HTR-8/SVneo (cell line): Measurements from ENCODE around the gene NBPF4.
"Not testable (repeated sequence)": the region's sequence is repeated elsewhere in the genome, so short reads cannot be mapped to it uniquely, and the experiment has no call there.

ENCODE experiments used
- DNase-seq: peaks from one replicate; pipeline ENCODE4 v3.0.0; 2011; ENCODE audit warnings: low spot score, mixed read lengths; ENCODE audit not compliant: insufficient read length
- FAIRE-seq: peaks from 2 replicates; lab custom pipeline; 2011; peaks lifted over from hg19 to GRCh38; lab: Jason Lieb, UNC

Gene NBPF4

GRCh38 chr1:108216028-108216890 lies 27.6 kb downstream of the NBPF4 start:
- DNase-seq, FAIRE-seq: not testable (repeated sequence)

DNA sequence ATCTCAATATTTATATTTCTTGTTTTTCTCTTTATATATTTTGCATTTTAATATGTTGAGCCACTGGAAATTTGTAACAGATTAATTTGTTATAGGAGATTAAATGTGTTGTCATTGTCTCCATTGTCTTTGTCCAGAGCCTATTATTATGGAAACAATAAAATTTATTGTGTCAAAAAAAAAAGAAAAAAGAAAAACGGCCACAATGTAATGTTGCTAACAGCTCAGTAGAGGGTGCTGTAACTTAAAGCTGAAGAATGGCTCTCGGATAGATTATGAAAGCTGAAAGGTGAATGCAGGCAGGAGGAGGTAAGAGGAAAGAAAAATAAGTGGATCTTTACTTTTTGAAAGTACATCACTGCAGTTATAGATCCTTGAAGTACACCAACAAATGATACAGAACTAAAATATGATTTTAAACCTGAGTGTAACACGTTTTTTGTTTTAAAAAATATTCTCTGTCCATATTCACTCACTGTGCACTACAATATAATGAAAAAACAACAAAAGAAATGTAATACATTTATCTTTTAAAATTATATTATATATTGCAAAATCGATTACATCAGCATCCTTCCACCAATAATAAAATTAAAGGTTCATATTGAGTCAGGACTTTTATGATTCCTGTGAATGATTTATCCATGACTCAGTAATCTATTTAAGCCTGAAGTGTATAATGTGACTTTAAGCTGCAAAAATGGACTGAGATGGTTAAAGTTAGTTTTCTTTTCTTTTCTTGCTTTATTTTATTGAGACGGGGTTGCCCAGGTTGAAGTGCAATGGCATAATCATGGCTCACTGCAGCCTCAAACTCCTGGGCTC lies 29.0 kb downstream of the NBPF4 start:
- not testable (repeated sequence) for FAIRE-seq, DNase-seq

GRCh38 chr1:108211014-108211413 lies 32.9 kb downstream of the NBPF4 start:
- FAIRE-seq (no peak), DNase-seq (no peak)

DNA sequence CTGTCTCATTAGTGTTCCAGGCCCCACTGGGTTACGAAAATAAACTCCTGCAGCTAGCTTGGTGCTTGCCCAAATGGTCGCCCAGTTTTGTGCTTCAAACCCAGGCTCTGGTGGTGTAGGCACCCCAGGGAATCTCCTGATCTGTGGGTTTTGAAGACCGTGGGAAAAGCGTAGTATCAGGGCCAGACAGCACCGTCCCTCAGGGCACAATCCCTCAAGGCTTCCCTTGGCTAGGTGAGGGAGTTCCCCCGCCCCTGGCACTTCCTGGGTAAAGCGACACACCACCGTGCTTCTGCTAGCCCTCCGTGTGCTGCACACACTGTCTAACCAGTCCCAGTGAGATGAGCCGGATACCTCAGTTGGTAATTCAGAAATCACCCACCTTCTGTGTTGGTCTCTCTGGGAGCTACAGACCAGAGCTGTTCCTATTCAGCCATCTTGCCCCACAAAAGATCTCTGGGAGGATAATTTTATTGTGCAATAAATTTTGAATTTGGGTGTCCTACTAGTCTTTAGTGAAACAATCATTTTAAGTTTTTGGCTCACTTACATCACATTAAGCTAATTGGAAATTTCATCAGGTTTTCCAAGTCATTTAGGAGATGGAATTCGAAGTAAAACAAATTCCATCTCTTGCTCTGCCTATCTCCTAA lies 34.3 kb downstream of the NBPF4 start:
- DNase-seq, result no peak
- no peak for FAIRE-seq

GRCh38 chr1:108208724-108209446 lies 35.0 kb downstream of the NBPF4 start:
- FAIRE-seq, result no peak

DNA sequence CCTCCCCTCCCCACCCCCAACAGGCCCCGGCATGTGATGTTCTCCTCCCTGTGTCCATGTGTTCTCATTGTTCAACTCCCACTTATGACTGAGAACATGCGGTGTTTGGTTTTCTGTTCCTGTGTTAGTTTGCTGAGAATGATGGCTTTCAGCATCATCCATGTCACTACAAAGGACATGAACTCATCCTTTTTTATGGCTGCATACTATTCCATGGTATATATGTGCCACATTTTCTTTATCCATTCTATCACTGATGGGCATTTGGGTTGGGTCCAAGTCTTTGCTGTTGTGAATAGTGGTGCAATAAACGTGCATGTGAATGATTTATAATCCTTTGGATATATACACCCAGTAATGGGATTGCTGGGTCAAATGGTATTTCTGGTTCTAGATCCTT lies 40.3 kb downstream of the NBPF4 start:
- FAIRE-seq, DNase-seq: not testable (repeated sequence)

More at GRCh38 chr1:108208724-108209446, 35.0 kb downstream of the NBPF4 start:
- DNase-seq, result no peak

DNA sequence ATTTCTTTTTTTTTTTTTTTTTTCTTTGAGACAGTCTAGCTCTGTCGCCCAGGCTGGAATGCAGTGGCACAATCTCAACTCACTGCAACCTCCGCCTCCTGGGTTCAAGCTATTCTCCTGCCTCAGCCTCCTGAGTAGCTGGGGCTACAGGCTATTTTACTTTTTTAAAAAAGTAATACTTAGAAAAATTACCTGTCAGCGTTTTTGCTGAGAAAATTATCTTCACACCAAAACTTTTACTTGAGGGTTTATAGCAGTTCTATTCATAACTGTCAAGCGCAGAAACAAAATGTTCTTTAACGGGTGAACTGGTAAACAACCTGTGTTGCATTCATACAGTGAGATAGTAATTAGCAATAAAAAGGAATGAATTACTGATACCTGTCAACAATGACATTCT lies 42.2 kb downstream of the NBPF4 start:
- FAIRE-seq, result no peak

GRCh38 chr1:108200687-108201051 lies 43.2 kb downstream of the NBPF4 start:
- DNase-seq (peak; percentile 41), FAIRE-seq (no peak)

More for the DNA sequence above, 42.2 kb downstream of the NBPF4 start:
- no peak for DNase-seq

DNA sequence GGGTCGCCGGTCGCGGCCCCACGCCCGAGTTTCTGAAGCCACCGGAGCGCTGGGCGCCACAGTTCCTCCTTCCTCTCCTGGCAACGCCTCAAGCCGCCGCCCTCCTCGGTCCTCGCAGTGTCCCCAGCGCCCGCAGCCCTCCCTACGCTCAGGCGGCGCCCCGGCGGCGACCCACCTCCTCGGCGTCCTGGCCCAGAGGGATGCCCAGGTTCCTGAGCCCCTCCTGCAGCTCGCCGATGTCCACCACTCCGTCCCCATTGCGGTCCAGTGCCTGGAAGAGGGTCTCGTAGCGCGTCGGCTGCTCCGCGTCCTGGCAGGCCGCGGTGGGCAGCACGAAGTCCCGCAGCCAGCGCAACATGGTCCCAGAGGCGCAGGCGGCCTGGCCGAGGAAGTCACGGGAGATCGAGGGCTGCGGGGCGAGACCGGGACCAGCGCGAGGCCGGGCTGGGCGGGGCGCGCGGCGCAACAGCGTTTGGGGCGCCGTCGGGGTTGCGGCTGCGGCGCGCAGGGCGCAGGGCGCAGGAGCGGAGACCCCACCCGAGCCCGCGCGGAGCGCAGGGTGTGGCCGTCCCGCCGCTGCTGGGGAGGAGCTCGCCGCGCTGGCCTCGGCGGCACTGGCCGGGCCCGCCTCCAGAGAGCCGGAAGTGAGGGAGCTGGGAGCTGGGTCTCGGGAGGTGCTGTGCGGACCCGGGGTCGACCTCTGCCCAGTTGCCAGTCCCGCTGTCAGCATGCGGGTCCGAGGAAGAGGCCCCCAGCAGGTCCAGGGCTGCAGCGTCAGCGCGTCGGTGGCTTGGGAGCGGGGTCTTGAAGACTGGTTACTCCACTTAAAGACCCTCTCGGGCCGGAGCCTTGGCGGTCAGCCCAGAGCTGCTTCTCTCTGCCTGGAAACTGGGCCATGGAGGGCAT lies 43.8 kb downstream of the NBPF4 start, which contains the start of gene SLC25A24:
Gene SLC25A24 (minus strand): TSS at position 563 of the 906 bp plus-strand sequence. CDS start 205 bp downstream, at position 358.
- FAIRE-seq (no peak), DNase-seq (peak; percentile 56)

GRCh38 chr1:108199201-108199691 lies 44.6 kb downstream of the NBPF4 start:
- peak; percentile 43 for DNase-seq
- no peak for FAIRE-seq

DNA sequence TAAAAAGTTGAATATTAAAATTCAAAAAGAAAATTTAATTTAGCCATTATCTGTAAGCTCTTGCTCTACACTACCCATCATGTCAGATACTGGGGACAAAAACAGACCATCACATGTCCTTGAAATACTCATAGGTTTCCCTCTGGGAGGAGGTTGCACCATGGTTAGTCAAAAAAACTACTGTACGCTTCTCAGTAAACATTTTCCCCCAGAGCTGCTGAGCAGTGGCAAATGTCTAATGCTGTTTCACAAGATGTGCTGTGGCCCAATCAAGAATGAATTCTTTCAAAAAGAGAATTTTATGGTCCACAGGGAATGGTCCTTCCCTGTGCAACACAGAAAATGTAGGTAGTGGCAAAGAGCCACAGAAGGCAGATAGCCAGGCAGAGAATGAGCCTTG lies 49.8 kb downstream of the NBPF4 start:
- no peak for FAIRE-seq
- no peak for DNase-seq

GRCh38 chr1:108193333-108193732 lies 50.5 kb downstream of the NBPF4 start:
- DNase-seq, result no peak
- FAIRE-seq, result no peak

- DNase-seq, result no peak
- FAIRE-seq, result no peak
Observed at GRCh38 chr1:108192581-108192980, 51.3 kb downstream of the NBPF4 start.

GRCh38 chr1:108190686-108191416 lies 53.0 kb downstream of the NBPF4 start:
- FAIRE-seq (no peak), DNase-seq (no peak)

GRCh38 chr1:108190001-108190634 lies 53.8 kb downstream of the NBPF4 start:
- no peak for DNase-seq
- no peak for FAIRE-seq

DNA sequence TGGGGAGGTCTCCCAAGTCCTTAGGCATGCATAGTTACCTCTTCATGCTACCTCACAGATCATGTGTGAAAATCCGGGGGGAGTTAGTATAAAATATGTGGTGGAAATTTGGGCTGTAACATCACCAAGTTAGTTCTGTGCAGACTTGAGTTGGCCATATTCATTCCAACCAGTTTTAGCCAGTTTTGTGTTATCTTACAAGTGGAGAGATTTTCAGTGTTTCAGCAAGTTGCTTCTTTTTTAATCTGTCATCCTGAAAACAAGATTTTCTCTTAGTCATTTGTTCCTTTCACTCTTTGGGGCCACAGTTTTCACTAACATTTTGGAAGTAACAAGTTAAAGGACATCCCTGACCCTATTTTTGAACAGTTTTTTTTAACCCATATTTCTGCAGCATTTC lies 55.1 kb downstream of the NBPF4 start:
- no peak for FAIRE-seq

DNA sequence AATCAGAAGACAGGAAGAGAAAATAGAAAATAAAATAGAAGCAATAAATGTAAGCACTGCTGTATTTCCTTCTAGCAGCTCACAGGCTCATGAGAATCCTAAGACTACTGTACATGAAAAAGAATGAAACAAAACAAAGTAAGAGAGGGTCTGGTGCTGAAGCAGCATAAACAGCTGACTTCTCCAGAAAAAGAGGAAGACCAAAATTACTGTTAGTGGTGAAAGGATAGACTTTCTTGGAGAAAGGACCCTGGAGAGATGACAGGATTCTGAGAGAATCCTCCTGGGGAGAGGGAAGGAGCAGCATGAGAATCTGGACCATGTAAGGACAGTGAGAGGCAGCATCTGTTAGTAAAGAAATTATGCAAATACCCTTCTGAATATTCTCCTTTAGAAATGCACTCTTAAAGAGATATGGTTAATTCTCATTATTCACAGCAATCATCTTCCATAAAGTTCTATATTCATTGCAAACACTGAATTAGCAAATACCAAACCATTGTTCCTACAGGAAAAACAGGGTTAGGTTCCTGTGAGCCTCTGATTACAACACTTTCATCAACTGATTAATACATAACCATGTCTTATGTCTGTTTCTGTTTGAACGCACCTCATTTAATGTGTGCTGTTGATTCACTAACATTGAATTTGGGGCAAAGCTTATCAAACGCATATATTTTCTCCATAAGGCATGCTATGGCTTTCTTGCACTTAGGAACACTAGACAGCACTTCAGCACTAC lies 60.7 kb downstream of the NBPF4 start:
- FAIRE-seq, result no peak
- DNase-seq, result no peak

More for the DNA sequence above, 55.1 kb downstream of the NBPF4 start:
- DNase-seq, result no peak
